Cardiac muscle cell (in vitro differentiated cells and primary cell): ENCODE results near the gene SH3PXD2B. TPM values are rescaled to one million over a fixed set of nuclear protein-coding genes. Genes with fewer than 3 reads are reported as not detected.

Experiments used
- DNase-seq, 2 donors: peaks; one replicate each; pipeline versions ENCODE4 v3.0.0 to v3.0.0-alpha.2; 2010 to 2017; ENCODE audit warnings: low read depth in 1 of 2, low spot score in 1 of 2
- H3K27ac ChIP-seq: fragments of 200-600 bp; sonication (generic); 2 replicates; pipeline ENCODE4 v1.5.1; 2016
- H3K27me3 ChIP-seq: fragments of 200-600 bp; sonication (generic); 2 replicates; pipeline ENCODE4 v1.6.0; 2016; ENCODE audit warnings: control low read depth
- H3K36me3 ChIP-seq: fragments of 200-600 bp; sonication (generic); 2 replicates; pipeline ENCODE4 v1.5.1; 2016; ENCODE audit warnings: control low read depth
- H3K4me1 ChIP-seq: fragments of 200-600 bp; sonication (generic); 2 replicates; pipeline ENCODE4 v1.8.1; 2017; ENCODE audit warnings: low read depth, mild to moderate bottlenecking, mixed run types
- H3K4me3 ChIP-seq: fragments of 200-600 bp; sonication (generic); 2 replicates; pipeline ENCODE4 v1.5.1; 2016; ENCODE audit warnings: mild to moderate bottlenecking
- H3K9me3 ChIP-seq: fragments of 200-600 bp; sonication (generic); 2 replicates; pipeline ENCODE4 v1.5.1; 2017; ENCODE audit warnings: low read depth, mild to moderate bottlenecking, control low read depth
- polyA plus RNA-seq: library from polyadenylated mRNA; unstranded; fragments of >200 nt; fragmentation: Nextera tagmentation; extraction: Ambion mirVana; gene quantifications from 2 replicates; pipeline ENCODE4 v1.2.1, GENCODE V29; 2016
- total RNA-seq: library from RNA; depleted of rRNA; stranded (reverse); fragments of >200 nt; gene quantifications from 2 replicates; pipeline ENCODE4 v1.2.3, GENCODE V29; 2016
- TF ChIP-seq, protein P1 (sequence below): IDR thresholded peaks from 2 replicates; pipeline ENCODE4 v1.5.1; 2012; ENCODE audit warnings: low read depth, mild to moderate bottlenecking, low read length

SH3PXD2B gene
- total and polyA plus RNA-seq, 2 experiments from 2014 or later: 13.9 to 27.6 TPM

DNA sequence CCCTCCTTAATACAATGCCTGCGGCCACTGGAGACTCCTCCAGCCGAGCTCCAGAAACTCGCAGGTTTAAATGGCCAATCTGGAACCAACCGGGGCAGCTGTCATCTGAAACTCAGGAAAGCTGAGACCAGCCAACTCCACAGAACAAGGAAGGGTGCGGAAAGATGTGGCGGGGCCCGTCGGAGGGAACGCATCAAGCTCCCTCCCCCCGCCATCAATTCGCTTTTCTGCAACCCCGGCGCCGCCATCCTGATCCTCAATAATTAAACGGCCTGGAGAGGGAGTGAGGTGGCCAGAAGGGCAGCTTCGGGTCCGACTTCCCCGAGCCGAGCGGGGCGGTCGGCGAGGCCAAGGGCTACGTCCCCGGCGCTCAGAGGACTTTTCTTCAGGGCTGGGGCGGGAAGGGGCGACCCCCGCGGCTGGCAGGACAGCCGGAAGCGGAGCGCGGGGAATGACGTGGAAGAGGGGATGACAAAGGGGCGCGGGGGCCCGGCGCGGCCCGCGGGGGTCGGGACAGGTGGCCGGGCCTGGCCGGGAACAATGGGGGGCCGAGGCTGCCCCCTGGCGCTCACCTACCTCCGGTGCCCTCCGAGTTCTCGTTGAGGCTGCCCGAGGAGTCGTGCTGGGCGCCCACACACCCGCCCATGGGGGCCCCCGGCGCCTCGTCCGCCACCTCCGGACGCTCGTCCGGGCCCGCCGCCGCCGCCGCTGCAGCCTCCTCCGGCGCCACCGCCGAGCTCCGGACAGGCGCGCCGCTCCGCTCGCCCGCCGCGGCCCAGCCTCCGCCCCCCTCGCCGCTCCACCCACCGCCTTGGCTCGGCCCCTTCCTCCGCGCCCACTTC is 171.1 kb downstream of the SH3PXD2B start, which contains the start of gene UBTD2:
TSS of gene UBTD2 (minus strand) at position 745 of the 842 bp plus-strand sequence. CDS start at position 646, 99 bp downstream.
- Histone ChIP-seq H3K4me3 (peak within 1 kb of the TSS; percentile 89), H3K27ac (peak within 1 kb of the TSS; percentile 88), H3K27me3 (no peaks in the 10 kb centered on the region), H3K36me3 (no peaks in the 10 kb centered on the region), H3K4me1 (peaks cover 11% of the 10 kb centered on the region), H3K9me3 (no peaks in the 10 kb centered on the region)
- TF ChIP-seq, protein P1, sequence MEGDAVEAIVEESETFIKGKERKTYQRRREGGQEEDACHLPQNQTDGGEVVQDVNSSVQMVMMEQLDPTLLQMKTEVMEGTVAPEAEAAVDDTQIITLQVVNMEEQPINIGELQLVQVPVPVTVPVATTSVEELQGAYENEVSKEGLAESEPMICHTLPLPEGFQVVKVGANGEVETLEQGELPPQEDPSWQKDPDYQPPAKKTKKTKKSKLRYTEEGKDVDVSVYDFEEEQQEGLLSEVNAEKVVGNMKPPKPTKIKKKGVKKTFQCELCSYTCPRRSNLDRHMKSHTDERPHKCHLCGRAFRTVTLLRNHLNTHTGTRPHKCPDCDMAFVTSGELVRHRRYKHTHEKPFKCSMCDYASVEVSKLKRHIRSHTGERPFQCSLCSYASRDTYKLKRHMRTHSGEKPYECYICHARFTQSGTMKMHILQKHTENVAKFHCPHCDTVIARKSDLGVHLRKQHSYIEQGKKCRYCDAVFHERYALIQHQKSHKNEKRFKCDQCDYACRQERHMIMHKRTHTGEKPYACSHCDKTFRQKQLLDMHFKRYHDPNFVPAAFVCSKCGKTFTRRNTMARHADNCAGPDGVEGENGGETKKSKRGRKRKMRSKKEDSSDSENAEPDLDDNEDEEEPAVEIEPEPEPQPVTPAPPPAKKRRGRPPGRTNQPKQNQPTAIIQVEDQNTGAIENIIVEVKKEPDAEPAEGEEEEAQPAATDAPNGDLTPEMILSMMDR: peak; percentile 45
- peak; percentile 87 to 90 for DNase-seq

DNA sequence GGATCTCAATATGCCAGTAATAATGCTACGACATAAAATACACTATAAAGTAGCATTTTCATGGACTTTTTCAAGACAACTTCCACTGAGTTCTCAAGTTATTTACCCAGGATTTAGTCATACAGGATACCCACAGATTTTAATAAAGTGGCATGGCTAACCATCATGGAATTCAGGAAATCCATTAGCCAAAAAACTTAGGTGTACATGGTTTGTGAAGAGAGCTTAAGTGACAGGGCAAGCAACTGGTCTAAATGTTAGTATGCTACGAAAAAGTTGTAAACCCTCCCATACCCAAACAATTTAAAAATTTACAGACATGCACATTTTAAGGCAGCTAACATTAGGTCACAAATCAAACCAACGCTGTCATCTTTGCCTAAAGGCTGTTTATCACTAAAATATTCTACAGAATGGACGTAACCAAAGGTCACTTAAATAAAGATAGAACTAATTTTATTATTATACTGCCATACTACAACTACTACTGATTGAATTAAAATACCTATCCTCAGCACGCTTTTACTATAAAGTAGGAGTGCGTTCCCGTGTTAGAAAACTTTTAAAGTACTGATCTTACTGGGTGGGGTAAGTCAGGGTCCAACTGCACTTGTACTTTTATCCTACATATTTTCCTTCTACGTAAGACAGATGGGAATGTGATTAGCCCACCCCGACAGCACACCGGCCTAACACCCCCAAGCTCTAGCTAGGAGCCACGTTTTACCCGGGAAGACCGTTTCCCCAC is 171.9 kb downstream of the SH3PXD2B start:
- no peak for DNase-seq
- Histone ChIP-seq H3K4me1 (peaks cover 11% of the 10 kb centered on the region), H3K27ac (peak overlapping the region; percentile 88), H3K27me3 (no peaks in the 10 kb centered on the region), H3K36me3 (no peaks in the 10 kb centered on the region), H3K4me3 (peak overlapping the region; percentile 89), H3K9me3 (no peaks in the 10 kb centered on the region)
- TF ChIP-seq, protein P1: no peak

DNA sequence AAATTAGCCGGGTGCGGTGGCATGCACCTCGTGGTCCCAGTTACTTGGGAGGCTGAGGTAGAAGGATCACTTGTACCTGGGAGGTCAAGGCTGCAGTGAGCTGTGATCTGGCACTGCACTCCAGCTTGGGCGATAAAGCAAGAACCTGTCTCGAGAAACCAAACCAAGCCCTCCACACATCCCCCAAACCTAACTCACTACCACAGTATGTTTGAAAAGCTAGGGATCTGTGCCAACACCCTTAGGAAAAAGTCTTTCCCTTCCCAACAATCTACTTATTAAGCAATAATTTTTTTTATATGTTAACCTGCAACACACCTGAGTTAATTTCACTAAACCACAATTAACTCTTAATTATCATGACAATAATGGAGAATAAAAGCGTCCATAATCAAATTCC is 173.0 kb downstream of the SH3PXD2B start:
- Histone ChIP-seq H3K9me3 (no peaks in the 10 kb centered on the region), H3K36me3 (no peaks in the 10 kb centered on the region), H3K27me3 (no peaks in the 10 kb centered on the region), H3K4me3 (peak overlapping the region; percentile 89), H3K4me1 (peaks cover 11% of the 10 kb centered on the region), H3K27ac (peak overlapping the region; percentile 88)
- DNase-seq: no peak
- TF ChIP-seq, protein P1: no peak

DNA sequence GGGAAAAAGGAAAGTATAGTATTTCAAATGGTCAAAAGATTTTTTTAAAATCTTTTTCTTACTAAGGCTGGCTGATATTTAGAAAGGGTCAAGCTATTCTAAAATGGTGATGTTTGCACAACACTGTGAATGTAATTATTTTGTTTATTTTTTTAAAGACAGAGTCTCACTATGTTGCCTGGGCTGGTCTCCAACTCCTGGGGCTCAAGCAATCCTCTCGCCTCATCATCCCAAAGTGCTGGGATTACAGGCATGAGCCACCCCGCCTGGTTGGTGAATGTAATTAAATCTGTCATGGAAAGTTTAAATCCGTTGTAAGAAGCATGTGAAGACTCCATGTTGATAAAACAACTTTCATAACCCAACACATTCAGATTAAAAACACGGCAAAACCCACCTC is 173.4 kb downstream of the SH3PXD2B start:
- no peaks in the 10 kb centered on the region for H3K9me3 ChIP-seq
- H3K4me3 ChIP-seq: peak overlapping the region; percentile 89
- TF ChIP-seq, protein P1: no peak
- H3K36me3 ChIP-seq: no peaks in the 10 kb centered on the region
- peaks cover 11% of the 10 kb centered on the region for H3K4me1 ChIP-seq
- H3K27ac ChIP-seq: no peak overlapping the region
- no peak for DNase-seq
- H3K27me3 ChIP-seq: no peaks in the 10 kb centered on the region

DNA sequence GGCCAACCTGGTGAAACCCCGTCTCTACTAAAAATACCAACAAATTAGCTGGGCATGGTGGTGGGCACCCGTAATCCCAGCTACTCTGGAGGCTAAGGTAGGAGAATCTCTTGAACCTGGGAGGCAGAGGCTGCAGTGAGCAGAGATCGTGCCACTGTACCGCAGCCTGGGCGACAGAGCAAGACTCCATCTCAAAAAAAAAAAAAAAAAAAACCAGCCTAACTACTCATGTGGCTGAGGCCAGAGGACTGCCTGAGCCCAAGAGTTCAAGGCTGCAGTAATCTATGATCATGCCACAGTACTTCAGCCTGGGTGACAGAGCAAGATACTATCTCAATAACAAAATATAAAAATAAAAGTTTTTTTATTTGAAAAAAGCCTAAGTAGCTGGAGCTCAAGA is 174.0 kb downstream of the SH3PXD2B start:
- DNase-seq: no peak
- H3K36me3 ChIP-seq: no peaks in the 10 kb centered on the region
- TF ChIP-seq, protein P1: no peak
- no peaks in the 10 kb centered on the region for H3K9me3 ChIP-seq
- no peaks in the 10 kb centered on the region for H3K27me3 ChIP-seq
- no peak overlapping the region for H3K27ac ChIP-seq
- no peak overlapping the region for H3K4me3 ChIP-seq
- H3K4me1 ChIP-seq: peaks cover 11% of the 10 kb centered on the region
